Gastrocnemius medialis (tissue), 4 donors: ENCODE data around the gene GNG4.

Experiments
- POLR2A ChIP-seq, 2 donors: fragments of 450-650 bp; IDR thresholded peaks; one replicate each; pipeline ENCODE4 v1.6.1; 2017; ENCODE audit warnings: antibody characterized with exemption in 2 of 2, mild to moderate bottlenecking in 2 of 2, moderate library complexity in 2 of 2
- TF ChIP-seq, protein P1 (sequence below), 5 experiments: fragments of 450-650 bp in 3 of 5; fragments of 200-600 bp in 2 of 5; sonication (generic) in 2 of 5; IDR thresholded peaks in 4 of 5; conservative IDR thresholded peaks in 1 of 5; 1 replicate in 4 of 5; 2 replicates in 1 of 5; pipeline ENCODE4 v1.5.1; 2016 to 2019; ENCODE audit warnings: antibody characterized with exemption in 5 of 5, mild to moderate bottlenecking in 3 of 5, moderate library complexity in 3 of 5

DNA sequence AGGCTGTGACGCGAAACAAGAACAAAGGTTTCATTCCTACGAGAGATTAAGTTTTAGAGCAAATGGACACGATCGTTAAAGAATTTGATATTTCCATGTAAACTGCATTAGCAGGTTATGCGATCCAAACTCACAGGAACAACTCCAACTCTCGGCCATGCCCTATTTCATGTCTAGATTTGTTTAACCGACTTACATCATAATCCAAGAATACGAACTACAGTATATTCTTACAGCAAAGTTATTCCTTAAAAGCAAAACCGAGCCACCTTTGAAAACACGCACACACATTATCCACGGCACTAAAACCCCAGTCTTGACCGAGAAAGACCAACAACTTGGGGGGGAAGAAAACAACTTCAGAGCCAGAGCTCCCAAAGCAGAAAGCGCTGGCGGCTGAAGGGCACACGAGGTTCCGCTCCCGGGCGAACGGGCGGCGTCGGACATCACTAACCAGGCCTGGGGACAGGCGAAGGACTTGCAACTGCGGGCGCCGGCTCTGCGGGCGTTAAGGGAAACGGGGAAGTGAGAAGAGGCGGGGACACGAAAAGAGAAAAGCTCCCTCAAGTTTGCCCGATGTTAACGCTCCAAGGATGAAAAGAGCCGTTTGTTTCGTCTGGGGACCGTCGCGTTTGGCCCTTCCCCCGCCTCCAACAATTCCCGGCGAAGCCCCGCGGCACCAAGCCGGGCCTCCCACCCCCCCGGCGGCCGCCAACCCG is 146.0 kb downstream of the GNG4 start:
- TF ChIP-seq, protein P1, sequence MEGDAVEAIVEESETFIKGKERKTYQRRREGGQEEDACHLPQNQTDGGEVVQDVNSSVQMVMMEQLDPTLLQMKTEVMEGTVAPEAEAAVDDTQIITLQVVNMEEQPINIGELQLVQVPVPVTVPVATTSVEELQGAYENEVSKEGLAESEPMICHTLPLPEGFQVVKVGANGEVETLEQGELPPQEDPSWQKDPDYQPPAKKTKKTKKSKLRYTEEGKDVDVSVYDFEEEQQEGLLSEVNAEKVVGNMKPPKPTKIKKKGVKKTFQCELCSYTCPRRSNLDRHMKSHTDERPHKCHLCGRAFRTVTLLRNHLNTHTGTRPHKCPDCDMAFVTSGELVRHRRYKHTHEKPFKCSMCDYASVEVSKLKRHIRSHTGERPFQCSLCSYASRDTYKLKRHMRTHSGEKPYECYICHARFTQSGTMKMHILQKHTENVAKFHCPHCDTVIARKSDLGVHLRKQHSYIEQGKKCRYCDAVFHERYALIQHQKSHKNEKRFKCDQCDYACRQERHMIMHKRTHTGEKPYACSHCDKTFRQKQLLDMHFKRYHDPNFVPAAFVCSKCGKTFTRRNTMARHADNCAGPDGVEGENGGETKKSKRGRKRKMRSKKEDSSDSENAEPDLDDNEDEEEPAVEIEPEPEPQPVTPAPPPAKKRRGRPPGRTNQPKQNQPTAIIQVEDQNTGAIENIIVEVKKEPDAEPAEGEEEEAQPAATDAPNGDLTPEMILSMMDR (IDR thresholded peaks at IDR 0.05 in 4 of 5, conservative IDR thresholded peaks at IDR 0.05 in 1 of 5), result no peak
- no peak for TF ChIP-seq POLR2A (IDR thresholded peaks at IDR 0.05)
